ENCODE data around the gene DSG2. TPM values are rescaled to one million over a fixed set of nuclear protein-coding genes. Genes with fewer than 3 reads are reported as not detected.

The DSG2 gene
- total RNA-seq, 1 experiment from 2014 or later = 123 TPM

DNA sequence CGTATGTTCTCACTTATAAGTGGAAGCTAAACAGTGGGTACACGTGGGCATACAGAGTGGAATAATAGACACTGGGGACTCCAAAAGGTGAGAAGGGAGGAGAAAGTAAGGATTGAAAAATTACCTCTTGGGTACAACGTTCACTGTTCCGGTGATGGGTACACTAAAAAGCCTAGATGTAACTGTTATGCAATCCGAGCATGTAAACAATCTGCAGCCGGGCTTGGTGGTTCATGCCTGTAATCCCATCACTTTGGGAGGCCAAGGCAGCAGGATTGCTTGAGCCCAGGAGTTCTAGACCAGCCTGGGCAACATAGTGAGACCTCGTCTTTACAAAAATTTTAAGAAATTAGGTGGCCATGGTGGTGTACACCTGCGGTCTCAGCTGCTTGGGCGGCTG, 60.6 kb downstream of the DSG2 start (continued):
- TF ChIP-seq, protein P1, sequence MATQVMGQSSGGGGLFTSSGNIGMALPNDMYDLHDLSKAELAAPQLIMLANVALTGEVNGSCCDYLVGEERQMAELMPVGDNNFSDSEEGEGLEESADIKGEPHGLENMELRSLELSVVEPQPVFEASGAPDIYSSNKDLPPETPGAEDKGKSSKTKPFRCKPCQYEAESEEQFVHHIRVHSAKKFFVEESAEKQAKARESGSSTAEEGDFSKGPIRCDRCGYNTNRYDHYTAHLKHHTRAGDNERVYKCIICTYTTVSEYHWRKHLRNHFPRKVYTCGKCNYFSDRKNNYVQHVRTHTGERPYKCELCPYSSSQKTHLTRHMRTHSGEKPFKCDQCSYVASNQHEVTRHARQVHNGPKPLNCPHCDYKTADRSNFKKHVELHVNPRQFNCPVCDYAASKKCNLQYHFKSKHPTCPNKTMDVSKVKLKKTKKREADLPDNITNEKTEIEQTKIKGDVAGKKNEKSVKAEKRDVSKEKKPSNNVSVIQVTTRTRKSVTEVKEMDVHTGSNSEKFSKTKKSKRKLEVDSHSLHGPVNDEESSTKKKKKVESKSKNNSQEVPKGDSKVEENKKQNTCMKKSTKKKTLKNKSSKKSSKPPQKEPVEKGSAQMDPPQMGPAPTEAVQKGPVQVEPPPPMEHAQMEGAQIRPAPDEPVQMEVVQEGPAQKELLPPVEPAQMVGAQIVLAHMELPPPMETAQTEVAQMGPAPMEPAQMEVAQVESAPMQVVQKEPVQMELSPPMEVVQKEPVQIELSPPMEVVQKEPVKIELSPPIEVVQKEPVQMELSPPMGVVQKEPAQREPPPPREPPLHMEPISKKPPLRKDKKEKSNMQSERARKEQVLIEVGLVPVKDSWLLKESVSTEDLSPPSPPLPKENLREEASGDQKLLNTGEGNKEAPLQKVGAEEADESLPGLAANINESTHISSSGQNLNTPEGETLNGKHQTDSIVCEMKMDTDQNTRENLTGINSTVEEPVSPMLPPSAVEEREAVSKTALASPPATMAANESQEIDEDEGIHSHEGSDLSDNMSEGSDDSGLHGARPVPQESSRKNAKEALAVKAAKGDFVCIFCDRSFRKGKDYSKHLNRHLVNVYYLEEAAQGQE (IDR thresholded peaks at IDR 0.05; ENCODE audit: low read depth) = no peak
- no peak for TF ChIP-seq ZFX (IDR thresholded peaks at IDR 0.05)
- TF ChIP-seq SP1 (IDR thresholded peaks at IDR 0.05; ENCODE audit: low read depth) = no peak
- TF ChIP-seq TCF7L2 (IDR thresholded peaks at IDR 0.05; ENCODE audit: borderline replicate concordance, extremely low read depth, insufficient read depth, insufficient read length) = no peak
- TF ChIP-seq POLR2A (IDR thresholded peaks at IDR 0.05; ENCODE audit: borderline replicate concordance, extremely low read depth, insufficient read depth, insufficient read length) = no peak
- no peak for TF ChIP-seq ATF3 (IDR thresholded peaks at IDR 0.05)
- no peak for TF ChIP-seq FOSL1 (IDR thresholded peaks at IDR 0.05; ENCODE audit: low read depth)
- TF ChIP-seq, protein P2, sequence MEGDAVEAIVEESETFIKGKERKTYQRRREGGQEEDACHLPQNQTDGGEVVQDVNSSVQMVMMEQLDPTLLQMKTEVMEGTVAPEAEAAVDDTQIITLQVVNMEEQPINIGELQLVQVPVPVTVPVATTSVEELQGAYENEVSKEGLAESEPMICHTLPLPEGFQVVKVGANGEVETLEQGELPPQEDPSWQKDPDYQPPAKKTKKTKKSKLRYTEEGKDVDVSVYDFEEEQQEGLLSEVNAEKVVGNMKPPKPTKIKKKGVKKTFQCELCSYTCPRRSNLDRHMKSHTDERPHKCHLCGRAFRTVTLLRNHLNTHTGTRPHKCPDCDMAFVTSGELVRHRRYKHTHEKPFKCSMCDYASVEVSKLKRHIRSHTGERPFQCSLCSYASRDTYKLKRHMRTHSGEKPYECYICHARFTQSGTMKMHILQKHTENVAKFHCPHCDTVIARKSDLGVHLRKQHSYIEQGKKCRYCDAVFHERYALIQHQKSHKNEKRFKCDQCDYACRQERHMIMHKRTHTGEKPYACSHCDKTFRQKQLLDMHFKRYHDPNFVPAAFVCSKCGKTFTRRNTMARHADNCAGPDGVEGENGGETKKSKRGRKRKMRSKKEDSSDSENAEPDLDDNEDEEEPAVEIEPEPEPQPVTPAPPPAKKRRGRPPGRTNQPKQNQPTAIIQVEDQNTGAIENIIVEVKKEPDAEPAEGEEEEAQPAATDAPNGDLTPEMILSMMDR (IDR thresholded peaks at IDR 0.05 in 2 of 3, conservative IDR thresholded peaks at IDR 0.05 in 1 of 3; ENCODE audit: borderline replicate concordance in 1 of 3, insufficient read depth in 1 of 3, low read depth in 2 of 3, low read length in 2 of 3) = no peak
- no peak for TF ChIP-seq SRF (IDR thresholded peaks at IDR 0.05; ENCODE audit: low read depth)

DNA sequence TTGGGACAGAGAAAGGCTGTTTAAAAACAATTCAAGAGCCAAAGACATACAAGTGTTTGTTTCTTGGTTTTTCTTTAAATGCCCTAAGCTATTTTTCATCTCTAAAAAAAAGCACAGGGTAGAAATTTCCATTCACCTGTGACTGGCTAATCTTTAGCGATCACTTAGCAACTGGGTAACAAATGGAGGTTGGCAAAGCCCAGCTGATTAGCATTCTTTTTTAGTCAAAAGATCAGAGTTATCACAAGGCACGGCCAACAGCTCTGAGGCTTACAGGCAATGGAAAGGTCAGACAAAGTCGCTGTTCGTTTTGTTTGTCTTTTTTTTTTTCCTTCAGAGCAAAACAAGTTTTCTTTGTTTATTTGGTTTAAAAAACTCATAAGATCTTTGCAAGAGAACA, 64.7 kb downstream of the DSG2 start:
- DNase-seq (ENCODE audit: low read depth, low spot score) (no peak), ATAC-seq (no peak)
- no peaks in the 10 kb centered on the region for H4K20me1 ChIP-seq (ENCODE audit: insufficient read depth)
- BruUV-seq (replicated peaks) = no TSS peak
- H2AFZ ChIP-seq (ENCODE audit: low read depth, low read length, poor library complexity, severe bottlenecking) = no peak overlapping the region
- H3K27ac ChIP-seq (ENCODE audit: low read depth, low read length) = no peak overlapping the region
- no peaks in the 10 kb centered on the region for H3K79me2 ChIP-seq (ENCODE audit: insufficient read depth, low read length)
- H3K27me3 ChIP-seq (ENCODE audit: insufficient read depth, low read length) = no peaks in the 10 kb centered on the region
- H3K4me1 ChIP-seq (ENCODE audit: control insufficient read depth in 1 of 2, insufficient read depth in 2 of 2, low read length in 2 of 2) = no peaks in the 10 kb centered on the region
- H3K36me3 ChIP-seq (ENCODE audit: control insufficient read depth in 1 of 2, insufficient read depth in 2 of 2, low read length in 2 of 2) = no peaks in the 10 kb centered on the region
- intact Hi-C loops (cut with micrococcal nuclease) = loop anchor here (2.0 kb wide), 1 partner anchor 592 kb away; no protein-coding TSS in a partner anchor
- no peak overlapping the region for H3K4me2 ChIP-seq (ENCODE audit: low read length)
- H3K9ac ChIP-seq (ENCODE audit: low read length) = no peak overlapping the region
- CTCF ChIA-PET = interaction anchor here (0.7 to 2.3 kb wide), 10 partner anchors 23 to 593 kb away, joined by 3 to 17 read pairs (median 4); no protein-coding TSS in a partner anchor
- POLR2A ChIA-PET = no interaction called here
- H3K4me3 ChIP-seq (replicated peaks in 1 of 2; ENCODE audit: low read depth in 1 of 2, low read length in 2 of 2) = no peak overlapping the region
- H3K9me3 ChIP-seq (ENCODE audit: control insufficient read depth in 1 of 2, insufficient read depth in 1 of 2, low read depth in 1 of 2, low read length in 2 of 2) = no peaks in the 10 kb centered on the region
- RAD21 ChIA-PET (ENCODE audit: low non-redundant PET in 1 of 2, low total read pairs in 2 of 2, uncharacterized antibody in 2 of 2, unreplicated experiment in 2 of 2) = no interaction called here
- H3K9me2 ChIP-seq (ENCODE audit: insufficient read depth) = no peaks in the 10 kb centered on the region
- TF ChIP-seq, protein P2 (IDR thresholded peaks at IDR 0.05 in 2 of 3, conservative IDR thresholded peaks at IDR 0.05 in 1 of 3; ENCODE audit: borderline replicate concordance in 1 of 3, insufficient read depth in 1 of 3, low read depth in 2 of 3, low read length in 2 of 3) = no peak
- TF ChIP-seq RAD21 (IDR thresholded peaks at IDR 0.05; ENCODE audit: low read depth) = no peak
- no peak for TF ChIP-seq ZNF274 (IDR thresholded peaks at IDR 0.05; ENCODE audit: low read depth, low read length)
- no peak for TF ChIP-seq FOSL1 (IDR thresholded peaks at IDR 0.05; ENCODE audit: low read depth)
- no peak for TF ChIP-seq EZH2phosphoT487 (IDR thresholded peaks at IDR 0.05; ENCODE audit: borderline replicate concordance)
- TF ChIP-seq SRF (IDR thresholded peaks at IDR 0.05; ENCODE audit: low read depth) = no peak
- TF ChIP-seq CEBPB (IDR thresholded peaks at IDR 0.05; ENCODE audit: low read depth) = no peak
- no peak for TF ChIP-seq ATF3 (IDR thresholded peaks at IDR 0.05)

Data from HCT116 (cell line).